ENCODE data around the gene ALG5.

Gene ALG5

DNA sequence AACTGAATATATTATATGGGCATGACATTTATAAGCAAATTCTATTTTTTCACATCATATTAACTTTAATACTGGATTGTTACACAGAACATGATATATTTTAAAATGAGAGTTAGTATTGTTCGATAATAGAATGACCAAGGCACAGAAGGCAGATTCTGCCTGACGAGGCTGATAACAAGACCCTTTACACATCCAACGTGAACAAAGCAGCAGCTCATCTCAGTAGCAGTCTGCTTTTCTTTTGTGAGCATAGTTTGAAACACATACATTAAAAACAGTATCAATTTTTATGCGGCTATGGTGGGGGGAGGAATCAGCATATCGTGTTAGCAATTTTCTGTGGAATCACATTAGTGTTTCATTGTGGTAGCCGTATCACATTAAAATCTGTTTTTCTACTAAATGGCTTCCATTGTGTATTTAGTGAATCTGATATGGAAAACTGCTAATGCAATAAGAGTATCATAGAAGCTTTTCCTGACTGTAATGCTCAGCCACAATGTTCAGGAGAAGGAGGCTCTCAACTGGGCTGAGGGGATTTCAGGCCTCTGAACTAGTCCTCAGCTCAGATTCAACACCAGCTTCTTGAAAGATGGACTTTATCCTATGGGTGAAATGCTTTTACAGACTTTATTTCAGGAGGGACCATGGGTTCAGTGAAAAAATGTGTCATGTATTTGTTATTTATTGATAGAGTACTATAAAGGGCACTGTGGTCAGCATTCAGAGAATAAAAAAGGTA, 83.1 kb downstream of the ALG5 start:
- peak overlapping the region; percentile 87 for H3K27ac ChIP-seq
- TF ChIP-seq, protein P1, sequence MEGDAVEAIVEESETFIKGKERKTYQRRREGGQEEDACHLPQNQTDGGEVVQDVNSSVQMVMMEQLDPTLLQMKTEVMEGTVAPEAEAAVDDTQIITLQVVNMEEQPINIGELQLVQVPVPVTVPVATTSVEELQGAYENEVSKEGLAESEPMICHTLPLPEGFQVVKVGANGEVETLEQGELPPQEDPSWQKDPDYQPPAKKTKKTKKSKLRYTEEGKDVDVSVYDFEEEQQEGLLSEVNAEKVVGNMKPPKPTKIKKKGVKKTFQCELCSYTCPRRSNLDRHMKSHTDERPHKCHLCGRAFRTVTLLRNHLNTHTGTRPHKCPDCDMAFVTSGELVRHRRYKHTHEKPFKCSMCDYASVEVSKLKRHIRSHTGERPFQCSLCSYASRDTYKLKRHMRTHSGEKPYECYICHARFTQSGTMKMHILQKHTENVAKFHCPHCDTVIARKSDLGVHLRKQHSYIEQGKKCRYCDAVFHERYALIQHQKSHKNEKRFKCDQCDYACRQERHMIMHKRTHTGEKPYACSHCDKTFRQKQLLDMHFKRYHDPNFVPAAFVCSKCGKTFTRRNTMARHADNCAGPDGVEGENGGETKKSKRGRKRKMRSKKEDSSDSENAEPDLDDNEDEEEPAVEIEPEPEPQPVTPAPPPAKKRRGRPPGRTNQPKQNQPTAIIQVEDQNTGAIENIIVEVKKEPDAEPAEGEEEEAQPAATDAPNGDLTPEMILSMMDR (conservative IDR thresholded peaks at IDR 0.05), result no peak

DNA sequence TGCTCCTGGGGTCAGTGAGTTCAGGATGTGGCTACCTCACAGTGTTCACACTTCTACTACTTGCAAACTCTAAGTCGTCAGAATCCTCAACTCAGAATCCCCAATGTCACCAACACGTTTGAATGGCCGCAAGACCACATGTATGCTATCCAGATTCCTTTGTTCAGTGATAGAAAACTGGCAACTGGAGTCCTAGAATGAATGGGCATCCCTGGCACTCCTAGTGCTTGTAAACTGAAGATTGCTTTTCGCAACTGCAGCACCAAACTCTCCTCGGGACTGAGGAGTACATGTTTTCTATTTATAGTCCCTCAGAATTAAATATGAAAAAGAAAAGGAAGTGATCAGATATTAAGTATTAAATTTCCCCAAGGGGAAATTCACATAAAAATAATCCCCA, 84.0 kb downstream of the ALG5 start:
- TF ChIP-seq, protein P1 (conservative IDR thresholded peaks at IDR 0.05), result no peak
- H3K27ac ChIP-seq, result peak overlapping the region; percentile 87; the same call in 1 of the 2 replicates

DNA sequence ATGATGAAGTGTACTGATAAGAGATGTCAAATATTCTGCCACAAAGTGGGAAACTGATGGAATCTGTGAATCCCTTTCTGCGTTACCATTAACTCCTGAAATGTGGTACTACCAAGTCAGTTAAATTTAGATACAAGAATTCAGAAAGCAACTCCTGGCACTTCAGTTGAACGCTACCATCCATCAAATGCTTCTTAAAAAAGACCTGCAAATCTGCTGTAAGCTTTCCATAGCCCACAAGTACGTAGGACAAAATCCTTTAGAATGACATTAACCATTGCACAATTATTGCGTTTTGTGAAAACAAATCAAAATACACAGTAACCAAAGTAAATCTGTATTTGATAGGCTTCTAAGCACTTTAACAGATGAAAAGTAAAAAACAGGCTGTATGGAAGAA, 84.5 kb downstream of the ALG5 start:
- TF ChIP-seq, protein P1 (conservative IDR thresholded peaks at IDR 0.05), result no peak
- peak overlapping the region; percentile 87; the same call in 1 of the 2 replicates for H3K27ac ChIP-seq

DNA sequence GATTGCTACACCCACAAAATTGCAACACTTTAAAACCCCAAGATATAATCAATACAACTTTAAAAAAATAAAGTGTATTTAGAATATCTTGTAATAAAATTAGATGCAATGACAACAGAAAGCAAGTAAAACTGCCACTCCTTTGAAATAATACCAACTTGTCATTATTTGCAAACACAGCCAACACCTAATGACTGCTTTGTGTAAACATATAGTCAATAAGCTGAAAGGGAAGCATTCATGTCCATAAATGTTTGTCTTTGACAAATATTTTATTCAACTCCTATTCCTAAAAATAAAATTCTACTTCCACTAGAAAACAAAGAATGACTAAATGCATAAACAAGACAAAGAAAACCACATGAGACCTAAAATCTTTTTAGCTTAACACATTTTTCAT, 85.7 kb downstream of the ALG5 start:
- peak overlapping the region; percentile 39 for H3K27ac ChIP-seq
- TF ChIP-seq, protein P1 (conservative IDR thresholded peaks at IDR 0.05), result no peak

DNA sequence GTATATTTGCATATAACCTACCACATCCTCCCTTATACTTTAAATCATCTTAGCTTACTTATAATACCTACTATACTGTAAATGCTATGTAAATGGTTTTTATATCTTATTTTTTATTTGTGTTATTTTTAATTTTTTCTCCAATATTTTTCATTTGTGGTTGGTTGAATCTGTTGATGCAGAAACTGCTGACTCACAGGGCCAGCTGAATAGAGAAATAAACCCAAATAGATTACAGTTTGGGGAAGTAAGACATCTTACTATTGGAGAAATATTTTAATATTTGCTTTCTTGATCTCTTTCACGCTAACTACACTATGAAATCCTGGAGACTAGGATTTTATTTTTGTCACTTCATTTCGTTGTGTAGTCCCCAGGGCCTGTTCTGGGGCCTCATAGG, 86.2 kb downstream of the ALG5 start:
- peak overlapping the region; percentile 39 for H3K27ac ChIP-seq
- TF ChIP-seq, protein P1 (conservative IDR thresholded peaks at IDR 0.05), result no peak

DNA sequence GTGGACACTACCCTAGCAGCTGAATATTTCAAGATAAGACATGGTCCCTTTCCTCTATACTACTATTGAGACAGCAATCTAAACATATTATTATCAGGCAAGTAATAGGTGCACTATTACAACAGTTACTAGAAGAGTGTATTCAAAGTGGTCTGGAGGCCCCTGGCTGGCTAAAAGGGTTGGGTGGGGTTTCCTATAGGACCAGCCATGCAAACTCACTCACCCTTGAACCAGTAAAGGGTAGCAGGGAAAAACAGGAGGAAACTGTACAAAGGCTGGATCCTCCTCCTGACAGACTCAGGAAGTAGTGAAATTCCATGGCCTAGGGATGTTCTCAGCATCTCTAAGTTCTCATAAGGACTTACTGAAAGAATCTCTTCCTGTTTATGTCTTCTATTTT, 86.8 kb downstream of the ALG5 start:
- TF ChIP-seq, protein P1 (conservative IDR thresholded peaks at IDR 0.05), result no peak
- peak overlapping the region; percentile 39 for H3K27ac ChIP-seq

DNA sequence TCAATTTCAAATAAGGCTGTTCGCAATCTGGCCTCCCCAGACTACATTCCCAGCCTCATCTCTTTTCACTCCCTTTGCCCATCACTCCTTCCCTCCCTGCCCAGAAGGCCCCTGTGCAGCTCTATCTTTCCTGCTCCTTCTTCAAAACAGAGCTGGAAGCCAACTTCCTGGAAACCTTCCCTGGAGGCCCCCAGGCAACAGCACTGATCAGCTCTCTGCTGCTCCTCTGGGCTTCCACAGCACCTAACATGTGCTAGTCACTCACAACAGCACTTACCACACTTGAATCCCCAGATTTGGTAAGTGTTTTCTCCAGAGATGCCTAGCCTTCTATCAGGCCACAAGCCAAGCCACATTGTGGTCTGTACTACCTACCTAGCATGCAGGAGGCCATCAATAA, 88.6 kb downstream of the ALG5 start:
- TF ChIP-seq, protein P1 (conservative IDR thresholded peaks at IDR 0.05), result no peak
- H3K27ac ChIP-seq, result no peak overlapping the region
